Amniotic stem cell (primary cell): ENCODE data around the gene FARP2.

Experiments
- DNase-seq: peaks from one replicate; lab custom pipeline; 2025; lab: John Stamatoyannopoulos, UW

Gene FARP2

GRCh38 chr2:241531161-241531722, 175.2 kb downstream of the FARP2 start:
- no peak for DNase-seq

- no peak for DNase-seq
Measured at GRCh38 chr2:241532168-241532567, 176.1 kb downstream of the FARP2 start.

DNA sequence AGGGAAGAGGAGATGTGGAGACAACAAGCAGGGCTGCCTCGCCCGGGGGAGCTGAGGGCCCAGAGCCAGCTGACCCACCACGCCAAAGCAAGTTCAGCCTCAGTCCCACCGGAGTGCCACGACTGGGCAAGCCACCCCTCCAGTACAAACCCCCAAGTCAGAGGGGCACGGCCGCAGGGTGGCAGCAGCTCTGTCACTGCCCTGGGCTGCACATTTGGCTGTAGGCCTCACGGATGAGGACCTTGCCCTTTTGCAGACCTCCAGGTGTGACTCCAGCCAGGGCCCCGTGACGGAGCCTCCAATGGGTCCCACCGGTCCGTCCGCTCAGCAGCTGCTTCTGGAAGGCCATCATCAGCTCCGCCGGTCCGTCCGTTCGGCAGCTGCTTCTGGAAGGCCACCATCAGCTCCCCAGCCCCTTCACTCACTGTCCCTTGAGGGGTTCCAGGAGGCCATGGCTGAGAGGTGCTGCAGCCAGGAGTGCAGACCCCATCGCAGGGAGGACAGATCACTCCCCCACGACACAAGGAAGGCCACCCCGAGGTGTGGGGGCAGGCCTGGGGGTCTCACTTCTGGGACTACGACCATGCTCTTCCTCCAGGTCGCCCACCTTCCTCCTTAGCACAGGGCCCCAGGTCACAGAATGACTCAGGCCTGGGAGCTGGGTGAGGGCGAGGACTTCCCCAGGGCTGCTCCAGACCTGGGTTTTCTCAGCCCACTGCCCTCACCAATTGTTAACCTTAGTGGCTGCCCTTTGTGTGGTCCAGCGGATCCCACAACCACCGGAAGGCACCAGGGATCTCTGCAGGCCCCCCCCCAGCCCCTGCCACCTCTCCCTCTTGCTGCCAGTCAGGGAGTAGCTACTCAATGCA, 176.9 kb downstream of the FARP2 start:
- no peak for DNase-seq

GRCh38 chr2:241534293-241534692, 178.2 kb downstream of the FARP2 start:
- DNase-seq = no peak

GRCh38 chr2:241534701-241535375, 178.8 kb downstream of the FARP2 start:
- DNase-seq = no peak

DNA sequence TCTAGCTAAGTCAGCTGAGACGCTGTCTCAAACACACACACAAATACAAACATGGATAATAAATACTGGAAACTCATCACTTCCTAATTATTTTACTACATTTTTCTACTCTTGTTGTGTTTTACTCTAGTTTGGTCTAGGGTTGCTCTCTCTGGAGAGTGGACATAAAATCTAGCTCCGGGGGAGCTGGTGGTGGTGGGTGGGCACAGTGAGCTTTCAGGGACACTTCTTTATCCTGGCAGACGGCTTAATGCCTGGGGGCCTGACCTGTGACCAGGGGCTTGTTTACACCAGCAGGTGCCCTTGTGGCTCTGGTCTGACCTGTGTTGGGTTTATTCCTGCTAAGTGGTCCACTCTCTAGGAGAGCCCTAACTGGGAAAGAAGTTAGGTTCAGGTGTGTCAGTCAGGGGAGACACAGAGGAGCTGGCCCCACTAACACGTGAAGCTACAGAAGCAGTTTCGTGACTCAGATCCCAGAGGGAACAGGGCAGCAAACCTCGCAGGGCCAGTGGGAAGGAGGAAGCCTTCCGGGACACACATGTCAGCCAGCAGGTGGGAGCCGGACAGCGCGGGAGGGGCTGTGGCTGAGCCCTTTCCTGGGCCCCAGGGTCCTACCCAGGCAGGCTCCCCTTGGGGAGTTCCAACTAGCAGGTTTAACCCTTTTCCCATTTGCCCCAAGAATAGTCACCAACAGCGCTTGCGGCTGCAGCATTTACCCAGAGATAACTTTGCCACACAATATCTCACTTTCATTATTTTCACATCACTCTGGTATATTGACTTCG, 180.0 kb downstream of the FARP2 start:
- no peak for DNase-seq

- no peak for DNase-seq
Measured at GRCh38 chr2:241538838-241539615, 182.9 kb downstream of the FARP2 start.

DNA sequence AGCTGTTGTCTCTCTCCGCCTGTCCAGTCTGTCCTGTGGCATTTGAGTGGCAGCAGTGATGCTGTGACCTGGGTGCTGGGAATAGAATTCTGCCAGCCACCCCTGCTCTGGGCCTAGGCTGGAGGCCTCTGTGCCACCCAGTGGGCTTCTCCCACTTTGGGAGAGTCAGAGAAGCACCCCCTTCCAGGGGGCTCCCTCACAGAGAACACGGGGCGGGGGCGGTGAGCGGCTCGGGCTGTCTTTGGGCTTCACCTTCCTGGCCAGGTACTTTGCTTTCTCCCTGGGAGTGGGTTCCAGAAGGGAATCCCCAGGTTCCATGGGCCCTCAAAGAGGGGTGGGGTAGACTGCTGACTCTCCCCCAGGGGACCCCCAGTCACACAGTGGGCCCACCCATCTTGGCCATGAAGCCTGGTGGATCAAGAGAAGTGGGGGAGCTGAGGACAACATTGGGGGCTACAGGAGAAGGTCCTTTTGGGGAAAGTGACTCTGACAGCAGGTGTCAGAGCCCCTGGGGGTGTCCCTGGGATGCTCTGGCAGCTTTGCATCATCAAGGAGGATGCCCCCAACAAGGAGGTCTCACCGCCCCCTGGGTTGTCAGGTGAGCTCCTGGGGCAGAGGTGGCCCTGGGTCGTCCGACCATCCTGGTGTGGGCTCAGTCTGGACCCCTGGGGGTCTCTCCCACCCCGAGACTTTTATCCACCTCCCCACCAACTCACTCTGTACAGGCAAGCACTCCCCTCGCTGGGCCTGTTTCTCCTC, 183.7 kb downstream of the FARP2 start:
- no peak for DNase-seq

DNA sequence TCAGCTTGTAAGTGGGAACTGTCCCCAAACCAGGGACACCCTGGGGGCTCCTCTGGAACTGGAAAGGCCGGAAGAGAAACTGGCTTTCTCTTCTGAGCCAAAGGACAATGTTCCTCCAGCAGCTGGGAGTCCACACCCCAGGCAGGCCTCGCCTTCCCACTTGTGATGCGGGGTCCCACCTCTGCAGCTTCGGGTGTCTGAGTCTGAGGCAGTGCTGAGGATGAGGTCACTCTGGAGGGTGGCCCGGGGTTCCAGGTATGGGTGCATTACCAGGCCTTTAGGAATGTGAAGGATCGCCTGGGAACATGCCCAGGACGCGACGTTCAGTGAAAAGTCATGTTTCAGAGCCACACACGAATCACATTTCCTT, 184.3 kb downstream of the FARP2 start:
- DNase-seq = no peak

GRCh38 chr2:241540771-241541561, 184.9 kb downstream of the FARP2 start:
- DNase-seq = no peak

DNA sequence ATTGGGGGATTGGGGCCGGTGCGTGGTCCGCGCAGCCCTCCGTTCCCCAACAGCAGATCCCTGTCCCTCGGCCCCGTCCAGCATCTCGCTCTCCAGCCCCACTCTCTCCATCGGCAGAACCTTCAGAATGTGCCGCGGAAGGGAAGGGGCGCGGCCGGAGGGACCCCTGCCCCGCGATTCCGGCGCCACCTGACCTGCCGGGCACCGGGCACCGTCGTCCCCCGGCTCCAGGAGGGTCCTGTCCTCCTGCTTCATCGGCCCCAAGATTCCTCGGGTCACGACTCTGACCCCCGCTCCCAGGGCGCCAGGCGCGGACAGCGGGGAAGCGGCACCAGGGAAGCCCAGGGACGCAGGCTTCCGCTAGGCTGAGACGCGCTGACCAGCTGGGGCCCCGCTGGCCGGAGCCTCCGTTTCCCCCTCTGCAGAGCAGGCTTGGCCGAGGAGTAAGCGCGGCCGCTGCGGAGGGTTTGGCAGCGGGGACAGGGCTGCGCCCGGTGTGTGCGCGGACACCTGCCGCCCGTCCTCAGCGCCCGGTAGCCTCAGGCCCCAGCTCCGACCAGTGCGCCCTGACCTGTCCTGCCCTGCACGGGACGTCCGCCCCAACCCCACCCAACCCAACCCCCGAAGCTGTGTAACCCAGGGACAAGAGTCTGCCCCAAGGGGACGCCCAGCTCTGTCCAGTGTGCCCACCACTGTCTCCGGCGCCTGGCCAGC, 185.6 kb downstream of the FARP2 start:
- no peak for DNase-seq

DNA sequence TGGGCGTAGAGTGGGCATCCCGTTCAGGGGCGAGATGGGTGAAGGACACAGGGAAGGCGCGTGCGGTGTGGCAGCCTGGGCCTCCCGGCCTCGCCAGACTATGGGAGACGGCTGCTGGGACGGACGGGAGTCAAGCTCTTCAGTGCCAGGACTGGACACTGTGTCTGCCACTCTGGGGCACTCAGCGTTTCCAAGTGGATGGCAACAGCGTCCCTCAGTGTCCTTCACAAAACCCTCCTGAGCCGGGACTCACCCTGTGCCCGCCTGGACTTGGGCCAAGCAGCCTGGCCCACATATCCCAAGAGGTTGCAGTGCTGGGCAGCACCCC, 186.2 kb downstream of the FARP2 start:
- no peak for DNase-seq
